ENCODE data around the gene TTLL4. TPM values are rescaled to one million over a fixed set of nuclear protein-coding genes. Genes with fewer than 3 reads are reported as not detected.

Gene TTLL4
- total and polyA plus RNA-seq, 2 of the 8 experiments (the other 6 are each of a cell fraction or from before 2014, with no cell fraction given) = 71.1 to 105 TPM

GRCh38 chr2:218773881-218774280, 63.2 kb downstream of the TTLL4 start:
- H3K4me2 ChIP-seq (ENCODE audit: insufficient read depth in 1 of 2, low read depth in 2 of 2, low read length in 2 of 2) = no peak overlapping the region
- DNase-seq (ENCODE audit: low read depth in 1 of 2, low spot score in 2 of 2) (no peak), FAIRE-seq (no peak)
- H3K4me1 ChIP-seq (replicated peaks in 1 of 4; ENCODE audit: control insufficient read depth in 3 of 4, insufficient read depth in 4 of 4, low read length in 3 of 4) = no peaks in the 10 kb centered on the region
- no peak overlapping the region for H2BK5ac ChIP-seq (ENCODE audit: low read depth, low read length)
- H3K36me3 ChIP-seq (ENCODE audit: control insufficient read depth in 2 of 4, insufficient read depth in 4 of 4, low read length in 3 of 4) = no peaks in the 10 kb centered on the region
- H3K23me2 ChIP-seq (ENCODE audit: low read depth, low read length) = no peaks in the 10 kb centered on the region
- no peak overlapping the region for H2BK120ac ChIP-seq (replicated peaks; ENCODE audit: low read depth, low read length)
- no peak overlapping the region for H2BK20ac ChIP-seq (ENCODE audit: low read length)
- H3K27me3 ChIP-seq (replicated peaks in 1 of 4; ENCODE audit: control insufficient read depth in 3 of 4, extremely low read depth in 1 of 4, insufficient read depth in 3 of 4, low read length in 3 of 4) = no peaks in the 10 kb centered on the region
- no peak overlapping the region for H2AK5ac ChIP-seq (ENCODE audit: low read depth, low read length)
- no peak overlapping the region for H2BK15ac ChIP-seq (ENCODE audit: low read length)
- H4K5ac ChIP-seq (ENCODE audit: insufficient read length, low read depth, low read length) = no peak overlapping the region
- no peak overlapping the region for H4K8ac ChIP-seq (ENCODE audit: extremely low read depth, insufficient read depth, low read length)
- no peak overlapping the region for H2AFZ ChIP-seq (ENCODE audit: low read length)
- no peaks in the 10 kb centered on the region for H4K20me1 ChIP-seq (replicated peaks in 1 of 2; ENCODE audit: control insufficient read depth in 1 of 2, insufficient read depth in 2 of 2, low read length in 2 of 2)
- no peaks in the 10 kb centered on the region for H3K9me3 ChIP-seq (ENCODE audit: insufficient read depth in 2 of 2, low read depth in 1 of 2, low read length in 1 of 2)
- no peak overlapping the region for H3K56ac ChIP-seq (replicated peaks; ENCODE audit: insufficient read length, low read depth, low read length)
- H3K27ac ChIP-seq (ENCODE audit: low read depth, low read length) = no peak overlapping the region
- no peak overlapping the region for H3K9ac ChIP-seq (replicated peaks in 1 of 4; ENCODE audit: extremely low read depth in 1 of 4, low read depth in 3 of 4, low read length in 3 of 4)
- no peak overlapping the region for H3K4ac ChIP-seq (replicated peaks; ENCODE audit: insufficient read length, low read depth, low read length)
- H3K79me2 ChIP-seq (ENCODE audit: control insufficient read depth in 1 of 2, insufficient read depth in 2 of 2, low read length in 2 of 2) = no peaks in the 10 kb centered on the region
- no peak overlapping the region for H4K91ac ChIP-seq (replicated peaks; ENCODE audit: insufficient read length, low read length)
- no peak overlapping the region for H2BK12ac ChIP-seq (ENCODE audit: low read depth, low read length)
- no peak overlapping the region for H3K18ac ChIP-seq (ENCODE audit: extremely low read depth, low read length)
- H3K23ac ChIP-seq (ENCODE audit: insufficient read length) = no peak overlapping the region
- no peak overlapping the region for H3K4me3 ChIP-seq (ENCODE audit: extremely low read depth in 1 of 4, insufficient read depth in 2 of 4, low read depth in 3 of 4, low read length in 4 of 4)
- H3K14ac ChIP-seq (ENCODE audit: insufficient read length) = no peak overlapping the region
- CTCF ChIA-PET (ENCODE audit: partially characterized antibody) = interaction anchor here (0.6 to 1.8 kb wide), 4 partner anchors 27 to 554 kb away, joined by 3 to 7 read pairs (median 4); no protein-coding TSS in a partner anchor
- POLR2A ChIA-PET (ENCODE audit: partially characterized antibody) = no interaction called here
- 82% methylated on average over 2 of the region's 2 CpGs; no CpG with 5 or more reads in 1 of the 2 experiments for WGBS, 2 experiments (ENCODE audit: extremely low coverage in 1 of 2, insufficient coverage in 1 of 2, insufficient read length in 1 of 2, insufficient replicate concordance in 2 of 2, low coverage in 1 of 2, low lambda C conversion rate in 2 of 2, missing lambda C conversion rate in 1 of 2)
- no peaks in the 10 kb centered on the region for H3K79me1 ChIP-seq (ENCODE audit: low read depth, low read length)
- TF ChIP-seq SRF (IDR thresholded peaks at IDR 0.05; ENCODE audit: low read depth, low read length) (no peak), RFX5 (IDR thresholded peaks at IDR 0.05; ENCODE audit: borderline replicate concordance, low read depth, low read length) (no peak), TEAD4 (IDR thresholded peaks at IDR 0.05; ENCODE audit: low read depth, low read length) (no peak), SP1 (IDR thresholded peaks at IDR 0.05; ENCODE audit: low read depth, low read length) (no peak), CTCF (IDR thresholded peaks at IDR 0.05; ENCODE audit: control extremely low read depth in 1 of 3, insufficient read depth in 1 of 3, low read depth in 1 of 3, low read length in 3 of 3) (no peak), ATF3 (IDR thresholded peaks at IDR 0.05; ENCODE audit: insufficient read depth, low read depth, low read length) (no peak), E2F6 (IDR thresholded peaks at IDR 0.05) (no peak), POU5F1 (IDR thresholded peaks at IDR 0.05; ENCODE audit: low read depth, low read length) (no peak), CHD2 (IDR thresholded peaks at IDR 0.05; ENCODE audit: low read length) (no peak), CBX8 (IDR thresholded peaks at IDR 0.05; ENCODE audit: borderline replicate concordance, low read depth, low read length) (no peak), CBX5 (IDR thresholded peaks at IDR 0.05; ENCODE audit: low read depth, low read length) (no peak), SIRT6 (IDR thresholded peaks at IDR 0.05; ENCODE audit: low read length) (no peak)

Data from H1 (cell line).